ENCODE measurements around the gene PPP1R16B. TPM values are rescaled to one million over a fixed set of nuclear protein-coding genes. Genes with fewer than 3 reads are reported as not detected.

Gene PPP1R16B
- polyA plus RNA-seq, 1 donor from 2014 or later, result 1.9 TPM

DNA sequence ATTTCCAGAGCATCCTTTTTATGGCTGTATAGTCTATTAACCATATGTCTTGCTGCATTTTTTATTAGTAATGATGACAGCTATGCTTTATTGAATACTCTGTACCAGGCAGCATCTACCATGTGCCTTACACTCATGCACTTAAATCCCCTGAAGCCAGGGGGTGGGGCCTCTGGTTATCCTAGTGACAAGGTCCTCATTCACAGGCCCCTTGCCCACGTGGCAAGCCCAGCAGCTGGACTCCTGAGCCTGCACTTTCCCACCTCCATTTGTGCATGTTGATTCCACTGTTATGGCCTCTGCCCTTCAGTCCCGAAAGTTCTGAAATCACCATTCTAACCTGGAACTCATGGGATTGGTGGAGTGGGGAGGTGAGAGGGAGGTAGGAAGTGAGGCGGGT is 35.0 kb upstream of the PPP1R16B start:
- no peaks in the 10 kb centered on the region for H3K9me3 ChIP-seq (ENCODE audit: low read length)
- H3K27me3 ChIP-seq (ENCODE audit: insufficient read depth, low read depth, low read length), result no peaks in the 10 kb centered on the region
- H3F3A ChIP-seq (ENCODE audit: insufficient read depth, low read length, poor library complexity, severe bottlenecking), result no peaks in the 10 kb centered on the region
- no peak overlapping the region for H3K4me3 ChIP-seq (ENCODE audit: low read length)
- no peak overlapping the region for H3K4me2 ChIP-seq (ENCODE audit: low read length)
- H3K27ac ChIP-seq (ENCODE audit: low read length), result no peak overlapping the region
- no peaks in the 10 kb centered on the region for H4K20me1 ChIP-seq (ENCODE audit: insufficient read depth)
- no peaks in the 10 kb centered on the region for H3K36me3 ChIP-seq (ENCODE audit: insufficient read depth, low read length)
- TF ChIP-seq TAF1 (IDR thresholded peaks at IDR 0.05; ENCODE audit: low read depth) (no peak), EZH2 (IDR thresholded peaks at IDR 0.05; ENCODE audit: borderline replicate concordance, insufficient read depth, low read length, poor library complexity, severe bottlenecking) (no peak), SMC3 (conservative IDR thresholded peaks at IDR 0.05; ENCODE audit: poor library complexity) (no peak), EP300 (conservative IDR thresholded peaks at IDR 0.05; ENCODE audit: poor library complexity, severe bottlenecking) (no peak), POLR2AphosphoS5 (IDR thresholded peaks at IDR 0.05) (no peak)
- TF ChIP-seq, protein P1, sequence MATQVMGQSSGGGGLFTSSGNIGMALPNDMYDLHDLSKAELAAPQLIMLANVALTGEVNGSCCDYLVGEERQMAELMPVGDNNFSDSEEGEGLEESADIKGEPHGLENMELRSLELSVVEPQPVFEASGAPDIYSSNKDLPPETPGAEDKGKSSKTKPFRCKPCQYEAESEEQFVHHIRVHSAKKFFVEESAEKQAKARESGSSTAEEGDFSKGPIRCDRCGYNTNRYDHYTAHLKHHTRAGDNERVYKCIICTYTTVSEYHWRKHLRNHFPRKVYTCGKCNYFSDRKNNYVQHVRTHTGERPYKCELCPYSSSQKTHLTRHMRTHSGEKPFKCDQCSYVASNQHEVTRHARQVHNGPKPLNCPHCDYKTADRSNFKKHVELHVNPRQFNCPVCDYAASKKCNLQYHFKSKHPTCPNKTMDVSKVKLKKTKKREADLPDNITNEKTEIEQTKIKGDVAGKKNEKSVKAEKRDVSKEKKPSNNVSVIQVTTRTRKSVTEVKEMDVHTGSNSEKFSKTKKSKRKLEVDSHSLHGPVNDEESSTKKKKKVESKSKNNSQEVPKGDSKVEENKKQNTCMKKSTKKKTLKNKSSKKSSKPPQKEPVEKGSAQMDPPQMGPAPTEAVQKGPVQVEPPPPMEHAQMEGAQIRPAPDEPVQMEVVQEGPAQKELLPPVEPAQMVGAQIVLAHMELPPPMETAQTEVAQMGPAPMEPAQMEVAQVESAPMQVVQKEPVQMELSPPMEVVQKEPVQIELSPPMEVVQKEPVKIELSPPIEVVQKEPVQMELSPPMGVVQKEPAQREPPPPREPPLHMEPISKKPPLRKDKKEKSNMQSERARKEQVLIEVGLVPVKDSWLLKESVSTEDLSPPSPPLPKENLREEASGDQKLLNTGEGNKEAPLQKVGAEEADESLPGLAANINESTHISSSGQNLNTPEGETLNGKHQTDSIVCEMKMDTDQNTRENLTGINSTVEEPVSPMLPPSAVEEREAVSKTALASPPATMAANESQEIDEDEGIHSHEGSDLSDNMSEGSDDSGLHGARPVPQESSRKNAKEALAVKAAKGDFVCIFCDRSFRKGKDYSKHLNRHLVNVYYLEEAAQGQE (IDR thresholded peaks at IDR 0.05; ENCODE audit: borderline replicate concordance), result no peak
- H3K9me2 ChIP-seq (ENCODE audit: insufficient read depth, low read length), result no peaks in the 10 kb centered on the region
- H3K9ac ChIP-seq (ENCODE audit: low read length), result no peak overlapping the region
- no peak overlapping the region for H2AFZ ChIP-seq (ENCODE audit: low read depth, low read length)
- H3K79me2 ChIP-seq (replicated peaks; ENCODE audit: insufficient read depth, low read length), result no peaks in the 10 kb centered on the region

DNA sequence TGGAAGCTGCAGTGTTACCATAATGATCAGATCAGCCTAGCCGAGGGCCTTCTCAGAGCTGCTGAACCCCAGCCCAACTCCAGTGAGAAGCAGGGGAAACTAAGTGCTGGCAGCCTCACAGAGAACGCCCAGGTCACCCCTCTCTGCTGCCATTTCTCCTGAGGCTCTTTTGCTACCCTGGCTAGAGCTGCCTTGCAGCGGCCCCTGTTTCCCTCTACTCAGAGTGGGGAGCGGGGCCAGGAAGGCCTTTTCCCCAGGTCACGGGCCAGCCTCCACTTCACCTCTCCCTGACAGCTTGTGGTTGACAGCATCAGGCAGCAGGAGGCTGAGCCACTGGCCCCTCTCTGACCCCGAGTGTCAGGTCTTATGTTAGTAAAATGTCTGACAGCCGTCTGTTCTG is 34.5 kb upstream of the PPP1R16B start:
- H3K9ac ChIP-seq (ENCODE audit: low read length), result no peak overlapping the region
- TF ChIP-seq MXI1 (conservative IDR thresholded peaks at IDR 0.05; ENCODE audit: poor library complexity, severe bottlenecking), result no peak
- TF ChIP-seq EP300 (conservative IDR thresholded peaks at IDR 0.05; ENCODE audit: poor library complexity, severe bottlenecking), result no peak
- TF ChIP-seq SMC3 (conservative IDR thresholded peaks at IDR 0.05; ENCODE audit: poor library complexity), result no peak
- TF ChIP-seq RAD21 (conservative IDR thresholded peaks at IDR 0.05), result no peak
- no peak for TF ChIP-seq EZH2 (IDR thresholded peaks at IDR 0.05; ENCODE audit: borderline replicate concordance, insufficient read depth, low read length, poor library complexity, severe bottlenecking)
- TF ChIP-seq, protein P1 (IDR thresholded peaks at IDR 0.05; ENCODE audit: borderline replicate concordance), result no peak
- H3K4me3 ChIP-seq (ENCODE audit: low read length), result no peak overlapping the region
- H3K4me2 ChIP-seq (ENCODE audit: low read length), result no peak overlapping the region
- H3K27me3 ChIP-seq (ENCODE audit: insufficient read depth, low read depth, low read length), result no peaks in the 10 kb centered on the region
- H3K27ac ChIP-seq (ENCODE audit: low read length), result no peak overlapping the region
- H3K36me3 ChIP-seq (ENCODE audit: insufficient read depth, low read length), result no peaks in the 10 kb centered on the region
- H2AFZ ChIP-seq (ENCODE audit: low read depth, low read length), result no peak overlapping the region
- H3F3A ChIP-seq (ENCODE audit: insufficient read depth, low read length, poor library complexity, severe bottlenecking), result no peaks in the 10 kb centered on the region
- no peaks in the 10 kb centered on the region for H3K9me3 ChIP-seq (ENCODE audit: low read length)
- no peaks in the 10 kb centered on the region for H4K20me1 ChIP-seq (ENCODE audit: insufficient read depth)
- H3K9me2 ChIP-seq (ENCODE audit: insufficient read depth, low read length), result no peaks in the 10 kb centered on the region
- H3K79me2 ChIP-seq (replicated peaks; ENCODE audit: insufficient read depth, low read length), result no peaks in the 10 kb centered on the region
